Glutamatergic neuron (in vitro differentiated cells): ENCODE data around the gene CHD5. TPM values are rescaled to one million over a fixed set of nuclear protein-coding genes. Genes with fewer than 3 reads are reported as not detected.

ENCODE experiments used
- DNase-seq: peaks from one replicate; pipeline ENCODE4 v3.0.0; 2022
- H3K27ac Mint-ChIP-seq: one replicate; pipeline ENCODE4 v1.8.0; 2020; ENCODE audit warnings: mild to moderate bottlenecking, mixed read lengths, inconsistent platforms; ENCODE audit not compliant: unreplicated experiment
- H3K27me3 Mint-ChIP-seq: one replicate; pipeline ENCODE4 v1.8.0; 2020; ENCODE audit warnings: mild to moderate bottlenecking, moderate library complexity, mixed read lengths, inconsistent platforms; ENCODE audit not compliant: unreplicated experiment
- H3K36me3 Mint-ChIP-seq: one replicate; pipeline ENCODE4 v1.8.0; 2020; ENCODE audit warnings: mild to moderate bottlenecking, mixed read lengths, inconsistent platforms; ENCODE audit not compliant: unreplicated experiment
- H3K4me1 Mint-ChIP-seq: one replicate; pipeline ENCODE4 v1.8.0; 2020; ENCODE audit warnings: mild to moderate bottlenecking, low read depth, mixed read lengths, inconsistent platforms; ENCODE audit not compliant: unreplicated experiment
- H3K4me3 Mint-ChIP-seq: one replicate; pipeline ENCODE4 v1.8.0; 2020; ENCODE audit warnings: mild to moderate bottlenecking, mixed read lengths, inconsistent platforms; ENCODE audit not compliant: unreplicated experiment
- H3K9me3 Mint-ChIP-seq: one replicate; pipeline ENCODE4 v1.8.0; 2020; ENCODE audit warnings: mild to moderate bottlenecking, moderate library complexity, mixed read lengths, inconsistent platforms; ENCODE audit not compliant: unreplicated experiment
- CTCF ChIP-seq: fragments of 200-600 bp; sonication (generic); IDR thresholded peaks from one replicate; pipeline ENCODE4 v1.5.0; 2021; ENCODE audit not compliant: partially characterized antibody, unreplicated experiment
- total RNA-seq: library from RNA; stranded (reverse); fragmentation: NEBNext Ultra II Directional; extraction: Animal tissue kit (Norgen Biotek cat#: 25700); gene quantifications from one replicate; pipeline ENCODE4 v1.2.1, GENCODE V29; 2021; ENCODE audit not compliant: unreplicated experiment

The CHD5 gene
- total RNA-seq, 1 donor from 2014 or later, result 0.96 TPM

DNA sequence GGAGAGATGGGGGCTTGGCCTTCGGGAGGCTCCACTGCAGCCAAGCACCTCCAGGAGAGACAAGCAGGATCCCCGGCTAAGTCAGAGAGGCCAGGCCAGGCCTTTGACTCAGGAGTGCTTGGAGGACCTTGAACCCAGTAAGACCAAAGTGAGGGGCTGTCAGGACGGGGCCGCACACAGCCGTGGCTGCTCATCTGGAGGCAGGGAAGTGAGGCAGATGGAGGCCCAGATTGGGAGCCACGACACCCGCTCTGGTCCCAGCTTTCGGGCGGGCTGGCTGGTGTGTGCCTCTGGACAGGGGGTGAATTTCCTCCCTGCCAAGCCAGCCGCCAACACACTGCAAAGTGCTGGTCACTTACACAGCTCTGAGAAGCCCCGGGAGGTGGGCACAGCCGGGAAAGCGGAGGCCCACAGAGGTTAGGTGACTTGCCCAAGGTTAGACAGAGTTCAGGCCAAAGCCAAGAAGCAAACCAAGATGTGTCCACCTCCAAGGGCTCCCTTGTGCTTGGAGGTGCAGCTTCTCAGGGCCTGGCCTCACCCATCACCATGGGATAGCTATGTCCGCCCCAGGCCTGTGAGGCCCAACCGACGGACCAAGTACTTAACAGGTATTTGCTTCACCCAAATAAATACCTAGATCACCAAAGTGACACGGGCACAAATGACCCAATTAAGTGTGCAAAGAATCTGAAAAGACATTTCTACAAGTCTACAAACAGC lies 58.3 kb downstream of the CHD5 start:
- Mint-ChIP-seq H3K4me1 (no peaks in the 10 kb centered on the region), H3K4me3 (no peak overlapping the region), H3K36me3 (peaks cover 3% of the 10 kb centered on the region), H3K27ac (no peak overlapping the region), H3K27me3 (peaks cover 3% of the 10 kb centered on the region), H3K9me3 (peaks cover 6% of the 10 kb centered on the region)
- no peak for TF ChIP-seq CTCF
- DNase-seq, result peak; percentile 12

DNA sequence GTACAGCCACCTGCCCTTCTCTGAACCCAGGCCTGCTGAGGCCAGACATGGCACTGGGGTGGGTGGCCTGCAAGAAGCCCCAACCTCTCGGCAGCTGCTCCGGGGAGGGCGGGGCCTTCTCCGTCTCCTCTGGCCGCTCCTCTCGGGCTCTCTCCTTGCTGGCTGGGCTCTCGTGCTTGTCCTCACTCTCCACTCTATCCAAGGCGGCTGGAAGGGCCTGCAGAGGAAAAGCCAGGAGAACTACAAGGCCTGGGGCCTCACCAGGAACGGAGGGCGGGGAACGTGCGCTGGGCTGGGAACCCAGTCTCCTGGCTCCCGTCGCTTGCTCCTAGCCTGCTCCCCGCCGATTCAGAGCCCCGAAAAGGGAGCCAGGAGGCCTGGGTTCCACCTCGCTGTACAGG lies 59.1 kb downstream of the CHD5 start:
- Mint-ChIP-seq H3K36me3 (peaks cover 11% of the 10 kb centered on the region), H3K4me1 (no peaks in the 10 kb centered on the region), H3K9me3 (peaks cover 6% of the 10 kb centered on the region), H3K27ac (no peak overlapping the region), H3K27me3 (peaks cover 3% of the 10 kb centered on the region), H3K4me3 (no peak overlapping the region)
- TF ChIP-seq CTCF, result no peak
- peak; percentile 15 for DNase-seq

DNA sequence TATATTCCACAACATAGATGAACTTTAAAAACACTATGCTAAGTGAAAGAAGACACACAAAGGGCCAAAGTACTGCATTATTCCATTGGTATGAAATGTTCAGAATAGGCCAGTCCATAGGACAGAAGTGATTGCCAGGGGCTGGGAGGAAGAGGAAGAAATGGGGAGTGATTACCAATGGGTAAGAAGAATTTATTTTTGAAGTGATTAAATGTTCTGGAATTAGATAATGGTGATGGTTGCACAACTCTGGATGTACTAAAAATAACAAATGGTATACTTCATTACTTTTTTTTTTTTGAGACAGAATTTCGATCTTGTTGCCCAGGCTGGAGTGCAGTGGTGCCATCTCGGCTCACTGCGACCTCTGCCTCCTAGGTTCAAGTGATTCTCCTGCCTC lies 61.7 kb downstream of the CHD5 start:
- Mint-ChIP-seq H3K4me1 (no peaks in the 10 kb centered on the region), H3K27ac (no peak overlapping the region), H3K27me3 (peaks cover 3% of the 10 kb centered on the region), H3K36me3 (peaks cover 11% of the 10 kb centered on the region), H3K9me3 (peaks cover 1% of the 10 kb centered on the region), H3K4me3 (no peak overlapping the region)
- TF ChIP-seq CTCF, result no peak
- no peak for DNase-seq

- H3K27ac Mint-ChIP-seq, result no peak overlapping the region
- DNase-seq, result no peak
- H3K9me3 Mint-ChIP-seq, result peaks cover 3% of the 10 kb centered on the region
- TF ChIP-seq CTCF, result no peak
- peaks cover 2% of the 10 kb centered on the region for H3K27me3 Mint-ChIP-seq
- H3K4me1 Mint-ChIP-seq, result no peaks in the 10 kb centered on the region
- H3K36me3 Mint-ChIP-seq, result peaks cover 11% of the 10 kb centered on the region
- no peak overlapping the region for H3K4me3 Mint-ChIP-seq
Observed at GRCh38 chr1:6117624-6118023, 62.5 kb downstream of the CHD5 start.

DNA sequence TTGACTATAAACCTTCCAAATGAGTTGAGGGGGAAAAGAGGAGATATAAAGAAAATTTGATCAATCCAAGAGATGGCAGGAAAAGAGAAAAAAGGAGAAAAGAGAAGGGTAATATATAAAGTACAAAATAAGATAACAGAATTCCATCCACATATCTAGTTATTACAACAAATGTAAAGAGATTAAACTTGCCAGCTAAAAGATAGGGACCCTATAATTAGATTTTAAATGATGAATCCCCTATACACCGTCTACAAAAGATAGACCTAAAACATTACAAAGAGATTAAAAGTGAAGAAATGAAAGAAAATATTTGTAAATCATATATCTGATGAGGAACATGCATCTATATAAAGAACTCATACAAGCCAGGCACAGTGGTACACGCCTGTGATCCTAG lies 63.1 kb downstream of the CHD5 start:
- H3K9me3 Mint-ChIP-seq, result peaks cover 3% of the 10 kb centered on the region
- TF ChIP-seq CTCF, result no peak
- H3K36me3 Mint-ChIP-seq, result peaks cover 11% of the 10 kb centered on the region
- H3K27me3 Mint-ChIP-seq, result no peaks in the 10 kb centered on the region
- no peak overlapping the region for H3K27ac Mint-ChIP-seq
- H3K4me3 Mint-ChIP-seq, result no peak overlapping the region
- DNase-seq, result no peak
- no peaks in the 10 kb centered on the region for H3K4me1 Mint-ChIP-seq
